HepG2 (cell line): ENCODE data around the gene ZFP90. TPM values are rescaled to one million over a fixed set of nuclear protein-coding genes. Genes with fewer than 3 reads are reported as not detected.

Experiments used
- HNRNPUL1 ChIP-seq: fragments of 200-400 bp; formaldehyde crosslinking; IDR thresholded peaks from 2 replicates; pipeline ENCODE4 v1.6.1; 2017; ENCODE audit warnings: low read depth, mild to moderate bottlenecking, low read length, moderate library complexity
- JUN ChIP-seq: sonication (generic); formaldehyde crosslinking; IDR thresholded peaks from 2 replicates; pipeline ENCODE4 v1.4.0; 2020; ENCODE audit warnings: mild to moderate bottlenecking, missing genetic modification reagents
- LCORL ChIP-seq, 2 experiments: fragments of 450-650 bp in 1 of 2; sonication (generic) in 1 of 2; formaldehyde crosslinking in 1 of 2; IDR thresholded peaks; 2 replicates each; pipeline versions ENCODE4 v1.5.0 to v1.6.1; 2017 to 2020; ENCODE audit warnings: antibody characterized with exemption in 1 of 2, missing genetic modification reagents in 1 of 2
- MYC ChIP-seq: sonication (generic); formaldehyde crosslinking; IDR thresholded peaks from 2 replicates; pipeline ENCODE4 v1.9.0; 2021; ENCODE audit warnings: missing genetic modification reagents, borderline replicate concordance
- SCMH1 ChIP-seq: sonication (generic); formaldehyde crosslinking; IDR thresholded peaks from 2 replicates; pipeline ENCODE4 v1.9.0; 2021; ENCODE audit warnings: missing genetic modification reagents, mild to moderate bottlenecking, borderline replicate concordance
- SRSF9 ChIP-seq: fragments of 200-400 bp; formaldehyde crosslinking; IDR thresholded peaks from 2 replicates; pipeline ENCODE4 v1.6.1; 2018; ENCODE audit warnings: borderline replicate concordance, mild to moderate bottlenecking, low read depth, low read length; ENCODE audit not compliant: insufficient read depth, poor library complexity, severe bottlenecking
- TIGD3 ChIP-seq: sonication (generic); formaldehyde crosslinking; IDR thresholded peaks from 2 replicates; pipeline ENCODE4 v1.5.1; 2020; ENCODE audit warnings: mild to moderate bottlenecking, missing genetic modification reagents, borderline replicate concordance
- ZNF225 ChIP-seq: sonication (generic); formaldehyde crosslinking; IDR thresholded peaks from 2 replicates; pipeline ENCODE4 v1.4.0; 2020; ENCODE audit warnings: mild to moderate bottlenecking, missing genetic modification reagents
- ZNF318 ChIP-seq: sonication (generic); formaldehyde crosslinking; IDR thresholded peaks from 2 replicates; pipeline ENCODE4 v1.4.0; 2020; ENCODE audit warnings: mild to moderate bottlenecking, missing genetic modification reagents
- ZNF326 ChIP-seq: sonication (generic); formaldehyde crosslinking; IDR thresholded peaks from 2 replicates; pipeline ENCODE4 v1.4.0; 2020; ENCODE audit warnings: missing genetic modification reagents, borderline replicate concordance
- ZNF687 ChIP-seq: sonication (generic); formaldehyde crosslinking; IDR thresholded peaks from 2 replicates; pipeline ENCODE4 v1.5.1; 2020; ENCODE audit warnings: mild to moderate bottlenecking, missing genetic modification reagents, moderate library complexity
- polyA plus RNA-seq, 8 experiments: library from polyadenylated mRNA; depleted of rRNA in 3 of 8; stranded (reverse) in 7 of 8; unstranded in 1 of 8; fragments of >200 nt; fragmentation: Illumina TruSeq in 4 of 8; extraction: Trizol in 4 of 8; gene quantifications; 2 replicates each; pipeline versions ENCODE4 v1.2.1 to v1.2.3, GENCODE V29; 2011 to 2016; ENCODE audit warnings: low read depth in 4 of 8, missing spikeins in 1 of 8, mixed read lengths in 1 of 8; ENCODE audit not compliant: insufficient read depth in 1 of 8
- total RNA-seq, 5 experiments: library from RNA; depleted of rRNA; stranded (reverse); fragments of >200 nt; fragmentation: Illumina TruSeq; extraction: Trizol; gene quantifications; 2 replicates each; pipeline ENCODE4 v1.2.3, GENCODE V29; 2016; ENCODE audit warnings: low read depth in 1 of 5
- TF ChIP-seq, protein P1 (sequence below): sonication (generic); IDR thresholded peaks from 2 replicates; pipeline ENCODE4 v1.6.1; 2016; ENCODE audit warnings: low read depth, borderline replicate concordance

The ZFP90 gene
- total and polyA plus RNA-seq, 2 of the 13 experiments (the other 11 are each of a cell fraction or from before 2014, with no cell fraction given), result 17.6 to 18.9 TPM

- TF ChIP-seq SRSF9 (no peak), JUN (CRISPR knock-in tag) (no peak), ZNF326 (no peak), HNRNPUL1 (no peak), ZNF318 (no peak), ZNF225 (no peak), TIGD3 (CRISPR knock-in tag) (no peak), ZNF687 (CRISPR knock-in tag) (peak; percentile 34; the same call in 1 of the 2 replicates), LCORL (IDR thresholded peaks at IDR 0.05) (no peak), LCORL (CRISPR knock-in tag; IDR thresholded peaks at IDR 0.05) (peak; percentile 57), MYC (CRISPR knock-in tag) (no peak), SCMH1 (CRISPR knock-in tag) (no peak)
- TF ChIP-seq, protein P1, sequence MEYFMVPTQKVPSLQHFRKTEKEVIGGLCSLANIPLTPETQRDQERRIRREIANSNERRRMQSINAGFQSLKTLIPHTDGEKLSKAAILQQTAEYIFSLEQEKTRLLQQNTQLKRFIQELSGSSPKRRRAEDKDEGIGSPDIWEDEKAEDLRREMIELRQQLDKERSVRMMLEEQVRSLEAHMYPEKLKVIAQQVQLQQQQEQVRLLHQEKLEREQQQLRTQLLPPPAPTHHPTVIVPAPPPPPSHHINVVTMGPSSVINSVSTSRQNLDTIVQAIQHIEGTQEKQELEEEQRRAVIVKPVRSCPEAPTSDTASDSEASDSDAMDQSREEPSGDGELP, result no peak
Observed at GRCh38 chr16:68526143-68526781, 12.8 kb upstream of the ZFP90 start (continued).
